ENCODE data around the gene ZNF175. TPM values are rescaled to one million over a fixed set of nuclear protein-coding genes. Genes with fewer than 3 reads are reported as not detected.

The ZNF175 gene
- total and polyA plus RNA-seq, 9 of the 15 experiments (the other 6 are each of a cell fraction or from before 2014, with no cell fraction given): 3.7 to 37.9 (median 14.0) TPM

- TF ChIP-seq HSF4 (CRISPR knock-in tag; IDR thresholded peaks at IDR 0.05; ENCODE audit: borderline replicate concordance) (no peak), TSC22D4 (tag; IDR thresholded peaks at IDR 0.05) (no peak), BRD4 (IDR thresholded peaks at IDR 0.05) (no peak), KDM4B (IDR thresholded peaks at IDR 0.05; ENCODE audit: borderline replicate concordance in 2 of 2, low read depth in 1 of 2) (peak in 1 of 2 experiments; percentile 80; a peak in 1 of 4 replicates), GTF2B (IDR thresholded peaks at IDR 0.05; ENCODE audit: extremely low read depth, insufficient read length) (no peak), ZFP1 (CRISPR knock-in tag; IDR thresholded peaks at IDR 0.05) (no peak), E2F4 (CRISPR knock-in tag; IDR thresholded peaks at IDR 0.05; ENCODE audit: low read depth) (peak; percentile 86; the same call in 1 of the 2 replicates), CREB3L1 (IDR thresholded peaks at IDR 0.05; ENCODE audit: borderline replicate concordance, low read depth) (0 out of 2 replicates have a peak, but pooled peaks have one; percentile 55), CAMTA2 (CRISPR knock-in tag; conservative IDR thresholded peaks at IDR 0.05) (peak; percentile 88; the same call in 1 of the 2 replicates), JUNB (CRISPR knock-in tag; conservative IDR thresholded peaks at IDR 0.05) (no peak), ZMIZ1 (IDR thresholded peaks at IDR 0.05; ENCODE audit: low read depth in 2 of 2, low read length in 2 of 2) (no peak), BRD9 (IDR thresholded peaks at IDR 0.05; ENCODE audit: low read depth, partially characterized antibody) (no peak), ZNF146 (CRISPR knock-in tag; IDR thresholded peaks at IDR 0.05; ENCODE audit: unreplicated experiment) (peak; percentile 48), POLR2H (tag; IDR thresholded peaks at IDR 0.05; ENCODE audit: low read depth) (no peak), CHD1 (IDR thresholded peaks at IDR 0.05; ENCODE audit: low read length) (no peak), GATAD2B (IDR thresholded peaks at IDR 0.05; ENCODE audit: borderline replicate concordance) (no peak; the same call in 1 of the 2 replicates), GATA2 (CRISPR knock-in tag; IDR thresholded peaks at IDR 0.05) (peak; percentile 35; the same call in 1 of the 2 replicates), DPF2 (IDR thresholded peaks at IDR 0.05) (peak; percentile 6), ZEB2 (IDR thresholded peaks at IDR 0.05) (peak; percentile 42), VEZF1 (CRISPR knock-in tag; IDR thresholded peaks at IDR 0.05) (peak; percentile 80)
Measured at GRCh38 chr19:51552996-51553725, 17.9 kb upstream of the ZNF175 start (continued).

All from K562 (cell line).